GM21529 (cell line): ENCODE results near the gene CDC42BPB.

Source experiments
- ATAC-seq: cut with Tn5 transposase; IDR thresholded peaks from one replicate; pipeline ENCODE4 v1.9.1; 2021; ENCODE audit not compliant: unreplicated experiment

The CDC42BPB gene

GRCh38 chr14:102885737-102886447, 171.5 kb downstream of the CDC42BPB start:
- no peak for ATAC-seq

GRCh38 chr14:102883554-102883953, 173.8 kb downstream of the CDC42BPB start:
- no peak for ATAC-seq

GRCh38 chr14:102883089-102883541, 174.2 kb downstream of the CDC42BPB start:
- no peak for ATAC-seq
